Measurements from ENCODE around the gene ZNF598.

ZNF598 gene

GRCh38 chr16:2009791-2010510 lies at the start of gene ZNF598:
Gene ZNF598, minus strand, starts transcription at chr16:2009821.
- DNase-seq = peak; percentile 91

GRCh38 chr16:2058872-2059271 lies 49.3 kb upstream of the ZNF598 start:
- no peak for DNase-seq

- DNase-seq = no peak
Observed at GRCh38 chr16:2058420-2058819, 48.8 kb upstream of the ZNF598 start.

- no peak for DNase-seq
Observed at GRCh38 chr16:2057438-2057837, 47.8 kb upstream of the ZNF598 start.

- DNase-seq = no peak
Observed at GRCh38 chr16:2056681-2057407, 47.2 kb upstream of the ZNF598 start.

GRCh38 chr16:2056077-2056476 lies 46.5 kb upstream of the ZNF598 start:
- DNase-seq = no peak

GRCh38 chr16:2054543-2055245 lies 45.1 kb upstream of the ZNF598 start:
- DNase-seq = no peak

- DNase-seq = no peak
Observed at GRCh38 chr16:2053897-2054296, 44.3 kb upstream of the ZNF598 start.

GRCh38 chr16:2053211-2053610 lies 43.6 kb upstream of the ZNF598 start:
- no peak for DNase-seq

GRCh38 chr16:2048116-2048543 lies 38.5 kb upstream of the ZNF598 start:
- DNase-seq = no peak

GRCh38 chr16:2047330-2048115 lies 37.9 kb upstream of the ZNF598 start, which contains the start of the genes NTHL1 and TSC2:
Gene NTHL1, minus strand, starts transcription at chr16:2047834. Its CDS starts 11 bp downstream, at chr16:2047823.
Gene TSC2, plus strand, starts transcription at chr16:2047985. Its CDS starts 631 bp downstream, at chr16:2048616.
- DNase-seq = peak; percentile 93

GRCh38 chr16:2046893-2047329 lies 37.3 kb upstream of the ZNF598 start:
- no peak for DNase-seq

- no peak for DNase-seq
Observed at GRCh38 chr16:2045965-2046892, 36.6 kb upstream of the ZNF598 start.

- DNase-seq = no peak
Observed at GRCh38 chr16:2044541-2044940, 34.9 kb upstream of the ZNF598 start.

GRCh38 chr16:2043667-2044451 lies 34.2 kb upstream of the ZNF598 start:
- no peak for DNase-seq

- DNase-seq = no peak
Observed at GRCh38 chr16:2042986-2043666, 33.5 kb upstream of the ZNF598 start.

- DNase-seq = no peak
Observed at GRCh38 chr16:2042171-2042985, 32.8 kb upstream of the ZNF598 start.

- DNase-seq = no peak
Observed at GRCh38 chr16:2040787-2041522, 31.3 kb upstream of the ZNF598 start.
